HepG2 (cell line): ENCODE measurements around the gene TTC5. TPM values are rescaled to one million over a fixed set of nuclear protein-coding genes. Genes with fewer than 3 reads are reported as not detected.

Source experiments
- ARID2 ChIP-seq: sonication (generic); formaldehyde crosslinking; IDR thresholded peaks from 2 replicates; pipeline ENCODE4 v1.8.1; 2022; ENCODE audit warnings: mild to moderate bottlenecking, missing genetic modification reagents, borderline replicate concordance
- CENPX ChIP-seq: sonication (generic); formaldehyde crosslinking; IDR thresholded peaks from 2 replicates; pipeline ENCODE4 v1.9.0; 2021; ENCODE audit warnings: mild to moderate bottlenecking, missing genetic modification reagents, moderate library complexity
- CREM ChIP-seq, 2 experiments: sonication (generic) in 1 of 2; formaldehyde crosslinking in 1 of 2; IDR thresholded peaks; 2 replicates each; pipeline versions ENCODE4 v1.4.0 to v1.6.1; 2016 to 2020; ENCODE audit warnings: antibody characterized with exemption in 1 of 2, mild to moderate bottlenecking in 1 of 2, missing genetic modification reagents in 1 of 2
- FOSL1 ChIP-seq: sonication (generic); formaldehyde crosslinking; IDR thresholded peaks from 2 replicates; pipeline ENCODE4 v1.9.0; 2021; ENCODE audit warnings: missing genetic modification reagents, borderline replicate concordance
- GATAD1 ChIP-seq: IDR thresholded peaks from 2 replicates; pipeline ENCODE4 v1.6.1; 2016; ENCODE audit warnings: missing genetic modification reagents, missing compliant biosample characterization
- GATAD2A ChIP-seq: IDR thresholded peaks from 2 replicates; pipeline ENCODE4 v1.6.1; 2016
- JUND ChIP-seq: sonication (generic); formaldehyde crosslinking; IDR thresholded peaks from 2 replicates; pipeline ENCODE4 v1.8.0; 2022; ENCODE audit warnings: mild to moderate bottlenecking, missing genetic modification reagents
- KAT2B ChIP-seq: fragments of 150-350 bp; IDR thresholded peaks from 2 replicates; pipeline ENCODE4 v1.6.1; 2014; ENCODE audit warnings: low read depth, low read length, borderline replicate concordance
- KDM4B ChIP-seq: sonication (generic); formaldehyde crosslinking; IDR thresholded peaks from 2 replicates; pipeline ENCODE4 v1.4.0; 2020; ENCODE audit warnings: missing genetic modification reagents
- MEIS2 ChIP-seq: sonication (generic); formaldehyde crosslinking; IDR thresholded peaks from 2 replicates; pipeline ENCODE4 v1.9.0; 2021; ENCODE audit warnings: mild to moderate bottlenecking, missing genetic modification reagents
- NFYC ChIP-seq: IDR thresholded peaks from 2 replicates; pipeline ENCODE4 v1.6.1; 2016; ENCODE audit warnings: missing genetic modification reagents, missing compliant biosample characterization
- PAX8 ChIP-seq: sonication (generic); formaldehyde crosslinking; IDR thresholded peaks from 2 replicates; pipeline ENCODE4 v1.8.0; 2022; ENCODE audit warnings: mild to moderate bottlenecking, missing genetic modification reagents, borderline replicate concordance
- PCBP2 ChIP-seq: fragments of 200-400 bp; formaldehyde crosslinking; optimal IDR thresholded peaks from 2 replicates; pipeline ENCODE3; 2018; ENCODE audit warnings: low read length, low read depth; ENCODE audit not compliant: poor library complexity, severe bottlenecking
- PITX1 ChIP-seq: sonication (generic); formaldehyde crosslinking; IDR thresholded peaks from 2 replicates; pipeline ENCODE4 v1.5.1; 2020; ENCODE audit warnings: mild to moderate bottlenecking, missing genetic modification reagents
- RXRB ChIP-seq: IDR thresholded peaks from 2 replicates; pipeline ENCODE4 v1.6.1; 2016; ENCODE audit warnings: borderline replicate concordance, missing genetic modification reagents, missing compliant biosample characterization
- SALL2 ChIP-seq: sonication (generic); formaldehyde crosslinking; IDR thresholded peaks from 2 replicates; pipeline ENCODE4 v1.8.1; 2023; ENCODE audit warnings: mild to moderate bottlenecking, missing genetic modification reagents, inconsistent platforms
- ZFP82 ChIP-seq: sonication (generic); formaldehyde crosslinking; IDR thresholded peaks from 2 replicates; pipeline ENCODE4 v1.5.1; 2020; ENCODE audit warnings: mild to moderate bottlenecking, missing genetic modification reagents, borderline replicate concordance
- ZNF644 ChIP-seq: IDR thresholded peaks from 2 replicates; pipeline ENCODE4 v1.6.1; 2016; ENCODE audit warnings: low read depth
- polyA plus RNA-seq, 8 experiments: library from polyadenylated mRNA; depleted of rRNA in 3 of 8; stranded (reverse) in 7 of 8; unstranded in 1 of 8; fragments of >200 nt; fragmentation: Illumina TruSeq in 4 of 8; extraction: Trizol in 4 of 8; gene quantifications; 2 replicates each; pipeline versions ENCODE4 v1.2.1 to v1.2.3, GENCODE V29; 2011 to 2016; ENCODE audit warnings: low read depth in 4 of 8, missing spikeins in 1 of 8, mixed read lengths in 1 of 8; ENCODE audit not compliant: insufficient read depth in 1 of 8
- total RNA-seq, 5 experiments: library from RNA; depleted of rRNA; stranded (reverse); fragments of >200 nt; fragmentation: Illumina TruSeq; extraction: Trizol; gene quantifications; 2 replicates each; pipeline ENCODE4 v1.2.3, GENCODE V29; 2016; ENCODE audit warnings: low read depth in 1 of 5
- TF ChIP-seq, protein P1 (sequence below): sonication (generic); formaldehyde crosslinking; IDR thresholded peaks from 2 replicates; pipeline ENCODE4 v1.8.0; 2023; ENCODE audit warnings: mild to moderate bottlenecking, missing genetic modification reagents
- TF ChIP-seq, protein P2 (sequence below): sonication (generic); formaldehyde crosslinking; IDR thresholded peaks from 2 replicates; pipeline ENCODE4 v1.4.0; 2020; ENCODE audit warnings: mild to moderate bottlenecking, missing genetic modification reagents
- TF ChIP-seq, protein P3 (sequence below): conservative IDR thresholded peaks from 2 replicates; pipeline ENCODE4 v1.6.1; 2018; ENCODE audit warnings: missing genetic modification reagents
- TF ChIP-seq, protein P4 (sequence below): sonication (generic); formaldehyde crosslinking; IDR thresholded peaks from 2 replicates; pipeline ENCODE4 v1.4.0; 2020; ENCODE audit warnings: missing genetic modification reagents

TTC5 gene
- total and polyA plus RNA-seq, 2 of the 13 experiments (the other 11 are each of a cell fraction or from before 2014, with no cell fraction given) = 8.7 to 28.5 TPM

DNA sequence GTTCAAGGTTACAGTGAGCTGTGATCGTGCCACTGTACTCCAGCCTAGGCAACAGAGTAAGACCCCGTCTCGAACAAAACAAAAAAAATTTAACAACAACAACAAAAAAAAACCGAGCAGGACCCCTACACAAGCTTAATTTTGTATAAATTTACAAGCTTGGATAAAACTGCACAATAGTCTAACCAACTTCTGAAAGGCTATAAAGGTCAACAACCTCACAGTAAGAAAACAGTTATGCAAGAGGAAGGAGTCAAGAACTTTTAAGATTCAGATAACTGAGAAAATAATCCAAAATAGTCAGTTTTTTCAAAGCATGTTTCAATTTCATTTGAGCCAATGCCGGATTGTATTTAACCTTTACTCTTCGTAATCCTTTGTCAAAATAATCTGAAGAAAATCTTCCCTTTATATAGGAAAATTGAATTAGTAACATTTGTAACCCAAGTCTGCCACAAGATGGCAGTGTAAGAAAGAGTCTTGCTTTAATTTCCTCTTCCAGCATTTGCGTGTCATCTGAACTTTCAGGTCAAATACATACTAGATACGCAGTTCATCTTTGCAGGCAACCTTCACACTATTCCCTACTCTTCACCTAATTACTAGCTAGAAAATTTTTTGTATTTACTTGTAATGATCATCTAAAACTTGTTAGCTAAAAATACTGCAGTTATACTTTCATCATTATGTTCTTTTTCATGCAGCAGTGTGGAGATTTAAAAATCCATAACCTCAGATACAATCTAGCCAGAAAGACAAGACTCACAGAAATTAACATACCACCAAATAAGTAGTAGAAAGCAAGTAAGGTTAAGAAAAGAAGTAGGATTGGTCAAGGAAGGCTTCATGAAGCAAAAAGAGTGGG is 21.5 kb upstream of the TTC5 start (continued):
- TF ChIP-seq, protein P1, sequence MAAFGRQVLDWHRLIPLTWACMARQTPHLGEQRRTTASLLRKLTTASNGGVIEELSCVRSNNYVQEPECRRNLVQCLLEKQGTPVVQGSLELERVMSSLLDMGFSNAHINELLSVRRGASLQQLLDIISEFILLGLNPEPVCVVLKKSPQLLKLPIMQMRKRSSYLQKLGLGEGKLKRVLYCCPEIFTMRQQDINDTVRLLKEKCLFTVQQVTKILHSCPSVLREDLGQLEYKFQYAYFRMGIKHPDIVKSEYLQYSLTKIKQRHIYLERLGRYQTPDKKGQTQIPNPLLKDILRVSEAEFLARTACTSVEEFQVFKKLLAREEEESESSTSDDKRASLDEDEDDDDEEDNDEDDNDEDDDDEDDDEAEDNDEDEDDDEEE = no peak
- TF ChIP-seq KAT2B (no peak), PAX8 (no peak), ARID2 (no peak), GATAD2A (peak; percentile 57), ZFP82 (CRISPR knock-in tag) (no peak), SALL2 (CRISPR knock-in tag) (no peak), MEIS2 (CRISPR knock-in tag) (no peak), FOSL1 (CRISPR knock-in tag) (no peak), JUND (CRISPR knock-in tag) (no peak), GATAD1 (0 out of 2 replicates have a peak, but pooled peaks have one; percentile 26), KDM4B (CRISPR knock-in tag) (no peak), PCBP2 (no peak), PITX1 (no peak), ZNF644 (CRISPR knock-in tag) (no peak), RXRB (CRISPR knock-in tag) (peak; percentile 56; the same call in 1 of the 2 replicates), NFYC (CRISPR knock-in tag) (no peak), CREM (IDR thresholded peaks at IDR 0.05) (peak; percentile 28; the same call in 1 of the 2 replicates), CREM (CRISPR knock-in tag; IDR thresholded peaks at IDR 0.05) (no peak), CENPX (CRISPR knock-in tag) (no peak)
- TF ChIP-seq, protein P2, sequence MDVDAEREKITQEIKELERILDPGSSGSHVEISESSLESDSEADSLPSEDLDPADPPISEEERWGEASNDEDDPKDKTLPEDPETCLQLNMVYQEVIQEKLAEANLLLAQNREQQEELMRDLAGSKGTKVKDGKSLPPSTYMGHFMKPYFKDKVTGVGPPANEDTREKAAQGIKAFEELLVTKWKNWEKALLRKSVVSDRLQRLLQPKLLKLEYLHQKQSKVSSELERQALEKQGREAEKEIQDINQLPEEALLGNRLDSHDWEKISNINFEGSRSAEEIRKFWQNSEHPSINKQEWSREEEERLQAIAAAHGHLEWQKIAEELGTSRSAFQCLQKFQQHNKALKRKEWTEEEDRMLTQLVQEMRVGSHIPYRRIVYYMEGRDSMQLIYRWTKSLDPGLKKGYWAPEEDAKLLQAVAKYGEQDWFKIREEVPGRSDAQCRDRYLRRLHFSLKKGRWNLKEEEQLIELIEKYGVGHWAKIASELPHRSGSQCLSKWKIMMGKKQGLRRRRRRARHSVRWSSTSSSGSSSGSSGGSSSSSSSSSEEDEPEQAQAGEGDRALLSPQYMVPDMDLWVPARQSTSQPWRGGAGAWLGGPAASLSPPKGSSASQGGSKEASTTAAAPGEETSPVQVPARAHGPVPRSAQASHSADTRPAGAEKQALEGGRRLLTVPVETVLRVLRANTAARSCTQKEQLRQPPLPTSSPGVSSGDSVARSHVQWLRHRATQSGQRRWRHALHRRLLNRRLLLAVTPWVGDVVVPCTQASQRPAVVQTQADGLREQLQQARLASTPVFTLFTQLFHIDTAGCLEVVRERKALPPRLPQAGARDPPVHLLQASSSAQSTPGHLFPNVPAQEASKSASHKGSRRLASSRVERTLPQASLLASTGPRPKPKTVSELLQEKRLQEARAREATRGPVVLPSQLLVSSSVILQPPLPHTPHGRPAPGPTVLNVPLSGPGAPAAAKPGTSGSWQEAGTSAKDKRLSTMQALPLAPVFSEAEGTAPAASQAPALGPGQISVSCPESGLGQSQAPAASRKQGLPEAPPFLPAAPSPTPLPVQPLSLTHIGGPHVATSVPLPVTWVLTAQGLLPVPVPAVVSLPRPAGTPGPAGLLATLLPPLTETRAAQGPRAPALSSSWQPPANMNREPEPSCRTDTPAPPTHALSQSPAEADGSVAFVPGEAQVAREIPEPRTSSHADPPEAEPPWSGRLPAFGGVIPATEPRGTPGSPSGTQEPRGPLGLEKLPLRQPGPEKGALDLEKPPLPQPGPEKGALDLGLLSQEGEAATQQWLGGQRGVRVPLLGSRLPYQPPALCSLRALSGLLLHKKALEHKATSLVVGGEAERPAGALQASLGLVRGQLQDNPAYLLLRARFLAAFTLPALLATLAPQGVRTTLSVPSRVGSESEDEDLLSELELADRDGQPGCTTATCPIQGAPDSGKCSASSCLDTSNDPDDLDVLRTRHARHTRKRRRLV (CRISPR knock-in tag) = 0 out of 2 replicates have a peak, but pooled peaks have one; percentile 43
- TF ChIP-seq, protein P3, sequence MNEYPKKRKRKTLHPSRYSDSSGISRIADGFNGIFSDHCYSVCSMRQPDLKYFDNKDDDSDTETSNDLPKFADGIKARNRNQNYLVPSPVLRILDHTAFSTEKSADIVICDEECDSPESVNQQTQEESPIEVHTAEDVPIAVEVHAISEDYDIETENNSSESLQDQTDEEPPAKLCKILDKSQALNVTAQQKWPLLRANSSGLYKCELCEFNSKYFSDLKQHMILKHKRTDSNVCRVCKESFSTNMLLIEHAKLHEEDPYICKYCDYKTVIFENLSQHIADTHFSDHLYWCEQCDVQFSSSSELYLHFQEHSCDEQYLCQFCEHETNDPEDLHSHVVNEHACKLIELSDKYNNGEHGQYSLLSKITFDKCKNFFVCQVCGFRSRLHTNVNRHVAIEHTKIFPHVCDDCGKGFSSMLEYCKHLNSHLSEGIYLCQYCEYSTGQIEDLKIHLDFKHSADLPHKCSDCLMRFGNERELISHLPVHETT (CRISPR knock-in tag) = no peak
- TF ChIP-seq, protein P4, sequence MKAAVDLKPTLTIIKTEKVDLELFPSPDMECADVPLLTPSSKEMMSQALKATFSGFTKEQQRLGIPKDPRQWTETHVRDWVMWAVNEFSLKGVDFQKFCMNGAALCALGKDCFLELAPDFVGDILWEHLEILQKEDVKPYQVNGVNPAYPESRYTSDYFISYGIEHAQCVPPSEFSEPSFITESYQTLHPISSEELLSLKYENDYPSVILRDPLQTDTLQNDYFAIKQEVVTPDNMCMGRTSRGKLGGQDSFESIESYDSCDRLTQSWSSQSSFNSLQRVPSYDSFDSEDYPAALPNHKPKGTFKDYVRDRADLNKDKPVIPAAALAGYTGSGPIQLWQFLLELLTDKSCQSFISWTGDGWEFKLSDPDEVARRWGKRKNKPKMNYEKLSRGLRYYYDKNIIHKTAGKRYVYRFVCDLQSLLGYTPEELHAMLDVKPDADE (CRISPR knock-in tag) = no peak
